EL (cell line): ENCODE results near the gene TSACC.

ENCODE experiments used
- DNase-seq: peaks from one replicate; pipeline ENCODE4 v3.0.0-alpha.2; 2016

TSACC gene

GRCh38 chr1:156376958-156377919 lies 38.9 kb downstream of the TSACC start:
- DNase-seq: no peak

DNA sequence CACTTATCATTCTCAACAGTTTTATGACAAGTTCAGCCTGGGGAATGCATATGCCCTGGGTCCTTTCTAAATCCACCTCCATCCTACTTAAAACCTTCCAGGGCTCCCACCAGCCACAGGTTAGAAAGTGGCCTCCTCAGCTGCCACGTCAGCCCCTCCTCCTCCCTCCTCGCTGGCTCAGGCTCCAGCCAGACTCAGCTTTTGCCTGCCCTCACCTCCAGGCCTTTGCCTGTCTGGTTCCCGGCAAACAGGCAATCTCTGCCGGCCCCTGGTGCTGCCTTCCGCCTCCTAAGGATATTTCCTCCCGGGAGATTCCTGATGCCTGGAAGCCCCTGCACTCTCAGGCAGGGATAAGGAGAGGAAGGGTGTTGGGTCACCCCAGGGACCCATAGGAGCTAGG lies 40.2 kb downstream of the TSACC start:
- DNase-seq: no peak

GRCh38 chr1:156379420-156380165 lies 41.3 kb downstream of the TSACC start:
- peak; percentile 34 for DNase-seq

GRCh38 chr1:156382561-156382960 lies 44.2 kb downstream of the TSACC start:
- no peak for DNase-seq

DNA sequence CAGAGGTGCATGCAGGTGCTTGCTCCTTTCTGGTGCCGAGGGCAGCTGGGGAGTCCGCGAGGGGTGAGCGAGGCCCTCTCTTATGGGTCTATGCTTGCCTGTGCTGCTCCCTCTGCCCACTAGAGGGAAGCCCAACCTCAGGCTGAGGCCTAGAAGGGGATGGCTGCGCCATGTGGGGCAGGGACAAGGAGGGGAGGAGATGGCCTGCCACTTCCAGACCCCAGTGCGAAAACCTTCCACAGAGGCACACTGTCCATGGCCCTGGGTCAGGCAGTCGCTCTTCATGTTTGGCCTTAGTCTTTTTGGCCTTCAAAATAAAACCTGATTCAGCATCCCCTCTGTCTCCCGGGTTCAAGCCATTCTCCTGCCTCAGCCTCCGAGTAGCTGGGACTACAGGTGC lies 44.7 kb downstream of the TSACC start:
- DNase-seq: peak; percentile 60

DNA sequence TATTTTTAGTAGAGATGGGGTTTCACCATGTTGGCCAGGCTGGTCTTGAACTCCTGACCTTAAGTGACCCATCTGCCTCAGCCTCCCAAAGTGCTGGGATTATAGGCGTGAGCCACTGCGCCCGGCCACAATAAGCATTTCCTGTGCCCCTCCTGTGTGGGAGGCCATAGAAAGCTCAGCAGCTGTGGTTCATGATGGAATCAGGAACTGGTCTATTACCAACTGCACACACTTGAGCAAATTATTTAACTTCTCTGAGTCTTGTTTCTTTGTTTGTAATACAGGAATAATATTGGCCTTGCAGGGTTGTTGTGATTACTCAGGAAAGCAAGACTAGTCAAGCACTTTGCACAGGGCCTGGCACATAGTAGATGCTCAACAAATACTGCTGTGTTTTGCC lies 45.7 kb downstream of the TSACC start:
- no peak for DNase-seq

DNA sequence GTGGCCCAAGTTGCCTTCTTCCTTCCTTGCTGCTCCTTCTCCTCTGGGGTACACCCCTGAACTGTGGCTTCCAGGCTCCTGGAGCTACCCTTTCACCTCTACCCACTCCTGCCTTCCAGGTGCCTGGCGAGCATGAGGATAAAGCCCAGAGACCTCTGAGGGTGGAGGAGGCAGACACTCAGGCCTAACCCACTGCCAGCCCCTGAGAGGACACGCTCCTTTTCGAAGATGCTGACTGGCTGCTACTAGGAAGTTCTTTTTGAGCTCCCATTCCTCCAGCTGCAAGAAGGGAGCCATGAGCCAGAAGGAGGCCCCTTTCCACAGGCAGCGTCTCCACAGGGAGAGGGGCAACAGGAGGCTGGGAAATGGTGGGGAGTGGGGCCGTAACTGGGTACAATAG lies 46.3 kb downstream of the TSACC start:
- no peak for DNase-seq

DNA sequence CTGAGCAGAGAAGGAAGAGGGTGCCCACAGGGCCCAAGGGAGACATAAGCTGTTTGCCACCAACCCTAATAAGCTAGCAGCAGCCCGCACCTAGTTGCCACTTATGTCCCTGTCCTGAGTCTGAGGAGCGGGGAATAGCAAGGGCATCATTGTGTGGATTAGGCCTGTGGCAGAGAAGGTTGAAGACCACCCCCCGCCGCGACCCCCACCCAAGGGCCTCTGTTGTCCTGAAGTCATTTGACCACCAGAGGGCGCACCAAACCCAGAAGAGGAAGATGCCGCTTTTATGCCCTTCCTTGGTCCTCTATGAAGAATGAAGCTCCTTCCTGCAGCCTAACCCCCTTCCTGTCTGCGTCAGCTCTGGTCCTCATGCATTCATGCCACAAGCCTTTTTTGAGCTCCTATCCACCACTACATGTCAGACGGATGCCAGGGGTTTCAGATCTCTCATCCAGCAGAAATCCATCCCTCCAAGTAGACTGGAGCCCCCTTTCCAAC lies 47.3 kb downstream of the TSACC start:
- DNase-seq: peak; percentile 71

GRCh38 chr1:156386134-156386901 lies 48.0 kb downstream of the TSACC start:
- DNase-seq: no peak

DNA sequence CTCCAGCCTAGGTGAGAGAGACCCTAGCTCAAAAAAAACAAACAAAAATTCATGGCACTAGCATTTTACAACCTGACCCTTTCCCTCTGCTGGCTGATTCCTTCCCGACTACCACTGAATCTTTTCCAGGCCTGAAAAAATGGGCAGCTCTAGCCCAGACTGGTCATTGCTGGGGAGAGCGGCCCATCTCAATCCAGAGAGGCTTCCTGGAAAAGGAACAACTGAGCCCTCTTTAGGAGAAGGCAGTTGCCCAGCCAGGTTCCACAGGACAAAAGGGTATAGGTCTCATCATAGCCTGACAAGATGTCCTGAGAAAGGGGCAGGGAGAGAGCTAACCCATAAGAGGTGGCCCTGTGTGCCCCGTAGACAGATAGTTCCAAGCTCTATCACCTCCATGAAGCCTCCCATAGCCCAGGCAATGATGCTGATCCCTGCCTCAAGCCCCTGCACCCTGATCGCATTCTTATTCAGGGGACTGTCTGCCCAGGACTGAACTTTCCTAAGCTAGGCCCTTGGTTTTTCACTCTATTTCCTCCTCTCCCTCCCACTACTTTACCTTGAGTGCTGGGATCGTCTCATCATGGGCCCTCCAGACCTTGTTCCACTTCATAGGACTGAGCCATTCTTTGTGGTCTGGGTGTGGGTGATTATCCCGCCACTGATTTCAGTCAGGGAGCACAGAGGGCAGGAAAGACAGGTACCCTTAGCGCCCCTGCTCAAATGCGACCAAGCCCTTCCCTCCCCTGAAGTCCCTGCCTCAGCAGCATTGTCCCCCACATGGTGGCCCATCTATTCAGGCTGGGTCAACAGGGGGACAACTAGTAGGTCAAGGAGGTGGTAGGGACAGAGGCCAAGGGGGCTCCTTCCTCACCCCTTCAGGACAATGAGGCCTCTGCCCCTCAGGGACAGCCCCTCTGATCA lies 48.9 kb downstream of the TSACC start:
- DNase-seq: no peak

GRCh38 chr1:156387870-156388173 lies 49.5 kb downstream of the TSACC start:
- no peak for DNase-seq

DNA sequence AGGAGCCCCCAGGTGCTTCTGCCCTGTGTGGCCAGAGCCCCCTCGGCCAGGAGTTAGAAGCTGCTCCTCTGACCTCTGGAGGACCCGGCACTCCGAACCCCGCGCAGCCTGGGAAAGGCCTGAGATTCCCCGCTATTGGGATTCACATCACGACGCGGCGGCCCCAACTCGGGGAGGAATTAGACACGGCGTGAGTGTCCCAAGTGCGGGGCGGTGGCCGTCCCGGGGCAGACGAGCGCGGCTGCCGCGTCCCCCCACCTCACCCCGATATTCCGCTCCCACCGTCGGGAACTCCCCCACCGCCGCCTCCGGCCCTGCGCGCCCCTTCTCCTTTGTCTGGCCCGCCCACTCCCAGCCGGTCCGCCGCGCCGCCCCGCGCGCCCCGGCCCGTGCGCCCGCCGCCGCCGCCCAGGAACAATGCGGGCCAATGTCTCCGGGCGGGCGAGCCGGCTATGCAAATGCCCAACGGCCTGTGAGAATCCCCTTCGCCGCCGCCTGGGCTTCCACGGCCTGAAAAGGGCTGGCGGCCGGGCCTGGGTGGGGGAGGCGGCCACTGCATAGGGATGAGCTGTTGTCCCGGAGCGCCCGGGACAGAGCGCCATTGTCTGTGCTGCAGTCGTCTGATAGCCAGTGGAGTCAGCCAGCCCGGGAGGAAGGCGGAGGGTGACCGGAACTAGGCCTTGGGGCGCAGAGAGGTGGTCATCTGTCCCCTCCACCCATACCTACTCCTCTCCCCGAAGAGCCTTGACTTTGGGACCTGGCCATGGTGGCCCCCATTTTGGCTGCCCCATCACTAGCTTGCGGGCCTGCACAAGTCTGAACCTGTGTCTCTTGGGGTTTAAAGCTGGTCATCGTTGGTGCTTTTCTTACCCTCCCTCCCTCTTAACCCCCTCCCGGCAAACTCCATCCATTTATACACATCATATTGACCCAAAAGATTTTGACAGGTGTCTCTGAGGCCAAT lies 50.1 kb downstream of the TSACC start:
- no peak for DNase-seq

GRCh38 chr1:156389311-156389710 lies 51.0 kb downstream of the TSACC start:
- DNase-seq: no peak

GRCh38 chr1:156390469-156391365 lies 52.4 kb downstream of the TSACC start:
- DNase-seq: no peak

DNA sequence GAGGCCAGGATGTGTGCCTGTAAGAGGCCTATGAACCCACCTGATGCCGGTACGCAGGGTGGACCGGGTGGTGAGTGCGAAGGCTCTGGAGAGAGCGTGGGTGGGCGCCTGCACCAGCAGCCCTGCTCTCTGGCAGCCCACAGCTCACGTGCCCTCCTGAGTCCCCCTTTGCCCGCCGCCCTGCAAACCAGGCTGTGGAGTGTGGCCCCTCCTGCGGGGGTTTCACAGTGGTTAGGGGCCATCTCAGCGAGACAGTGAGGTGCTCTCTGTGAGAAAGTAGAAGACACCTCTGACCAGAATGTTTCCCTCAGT lies 53.0 kb downstream of the TSACC start:
- no peak for DNase-seq

DNA sequence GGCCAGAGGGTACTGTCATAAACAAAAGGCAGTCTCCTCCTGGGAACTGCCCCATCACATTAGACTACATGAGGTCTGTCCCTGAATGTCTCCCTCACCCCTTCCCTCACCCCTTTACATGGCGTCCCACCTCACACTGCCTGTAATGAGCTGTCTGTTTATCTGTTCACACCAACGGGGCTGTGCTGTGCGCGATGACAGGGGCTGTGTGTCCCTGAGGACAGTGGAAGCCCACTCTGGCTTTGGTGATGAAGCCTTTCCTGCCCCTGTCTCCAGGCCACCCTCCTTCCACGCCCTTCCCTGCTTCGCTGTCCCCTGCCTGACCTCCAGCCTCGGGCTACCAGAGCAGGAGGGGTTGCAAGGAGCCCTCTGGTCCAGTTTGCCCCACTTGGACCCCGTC lies 53.4 kb downstream of the TSACC start:
- no peak for DNase-seq

DNA sequence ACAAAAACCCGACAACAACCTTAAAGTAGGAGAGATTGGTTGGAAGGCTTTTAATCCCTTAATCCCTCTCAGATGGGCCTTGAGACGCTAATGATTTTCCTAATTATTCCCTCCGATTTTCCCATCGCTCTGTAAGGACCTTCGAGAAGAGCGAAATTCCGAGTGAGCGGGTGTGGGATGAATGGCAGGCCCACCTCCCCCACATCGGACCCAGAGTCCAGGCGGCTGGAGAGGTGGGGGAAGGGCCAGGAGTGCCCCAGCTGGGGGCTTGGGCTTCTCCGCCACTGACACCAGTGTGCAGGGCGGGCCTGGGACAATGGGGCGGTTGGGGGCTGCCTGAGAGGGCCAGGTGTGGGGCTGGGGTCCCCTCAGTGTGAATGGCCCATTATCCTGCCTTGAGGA lies 54.1 kb downstream of the TSACC start:
- DNase-seq: no peak

DNA sequence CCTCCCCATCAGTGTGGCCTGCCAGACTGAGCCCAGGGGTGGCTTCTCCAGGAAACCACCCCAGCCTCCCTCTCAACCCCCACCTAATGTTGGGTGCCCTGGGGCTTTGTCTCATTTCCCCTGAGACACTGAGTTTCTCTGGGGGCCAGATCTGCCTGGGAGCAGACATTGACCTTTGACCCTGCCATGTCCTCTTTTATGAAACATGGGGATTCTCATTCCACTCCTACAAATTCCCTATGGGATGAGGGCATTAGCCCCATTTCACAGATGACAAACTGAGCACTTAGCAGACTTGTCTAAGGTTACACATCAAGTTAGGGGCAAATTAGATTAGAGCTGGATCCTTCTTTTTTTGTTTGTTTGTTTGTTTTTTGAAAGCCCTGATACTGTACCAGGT lies 54.8 kb downstream of the TSACC start:
- no peak for DNase-seq

- DNase-seq: no peak
Measured at GRCh38 chr1:156394082-156394481, 55.8 kb downstream of the TSACC start.

DNA sequence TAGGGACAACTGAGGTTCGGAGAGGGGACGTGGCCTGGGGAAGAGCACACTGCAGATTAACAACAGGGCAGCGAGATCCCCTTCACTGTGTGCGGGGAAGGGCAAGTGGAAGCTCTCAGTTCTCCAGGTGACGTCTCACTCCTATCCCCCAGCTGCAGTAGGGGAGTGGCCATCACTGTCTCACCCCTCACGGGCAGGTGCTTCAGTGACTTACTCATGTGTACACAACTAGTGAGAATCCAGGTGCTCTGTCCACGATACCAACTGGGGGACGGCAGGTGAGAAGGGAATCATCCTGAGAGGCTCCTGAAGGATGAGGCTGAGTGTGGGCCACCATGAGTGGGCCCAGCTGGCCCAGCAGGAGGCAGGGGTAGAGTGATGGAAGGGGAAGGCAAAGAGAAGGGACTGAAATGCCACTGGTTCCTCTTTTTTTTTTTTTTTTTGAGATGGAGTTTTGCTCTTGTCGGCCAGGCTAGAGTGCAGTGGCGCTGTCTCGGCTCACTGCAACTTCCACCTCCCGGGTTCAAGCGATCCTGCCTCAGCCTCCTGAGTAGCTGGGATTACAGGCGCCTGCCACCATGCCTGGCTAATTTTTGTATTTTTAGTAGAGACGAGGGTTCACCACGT lies 56.6 kb downstream of the TSACC start:
- no peak for DNase-seq
